Measurements from ENCODE around the gene PIGR. TPM values are rescaled to one million over a fixed set of nuclear protein-coding genes. Genes with fewer than 3 reads are reported as not detected.

Gene PIGR
- total and polyA plus RNA-seq, 7 donors: 0.06 to 0.64 (median 0.48) TPM

GRCh38 chr1:206895325-206895724, 50.9 kb downstream of the PIGR start:
- DNase-seq (no peak), ATAC-seq (no peak)
- TF ChIP-seq CTCF (IDR thresholded peaks at IDR 0.05): no peak
- H3K36me3 ChIP-seq (ENCODE audit: insufficient read depth in 1 of 2, low read depth in 1 of 2): no peaks in the 10 kb centered on the region
- intact Hi-C loops (cut with DNase I): no loop called here
- H3K4me3 ChIP-seq: no peak overlapping the region
- H3K4me1 ChIP-seq: peaks cover 19% of the 10 kb centered on the region
- H3K27ac ChIP-seq: no peak overlapping the region
- no peaks in the 10 kb centered on the region for H3K9me3 ChIP-seq
- 67 to 75% (median 71%) methylated on average over 3 of the region's 3 CpGs for WGBS, 3 donors
- H3K27me3 ChIP-seq (ENCODE audit: insufficient read depth in 3 of 3, low read length in 2 of 3): peaks cover 0 to 4% (median 0%) of the 10 kb centered on the region in 3 donors

- TF ChIP-seq CTCF (IDR thresholded peaks at IDR 0.05): no peak
Observed at GRCh38 chr1:206893380-206893779, 52.9 kb downstream of the PIGR start.

GRCh38 chr1:206892351-206892984, 53.8 kb downstream of the PIGR start:
- peaks cover 19% of the 10 kb centered on the region for H3K4me1 ChIP-seq
- H3K9me3 ChIP-seq: no peaks in the 10 kb centered on the region
- H3K36me3 ChIP-seq (ENCODE audit: insufficient read depth in 1 of 2, low read depth in 1 of 2): no peaks in the 10 kb centered on the region
- peaks cover 0 to 2% (median 0%) of the 10 kb centered on the region in 3 donors for H3K27me3 ChIP-seq (ENCODE audit: insufficient read depth in 3 of 3, low read length in 2 of 3)
- TF ChIP-seq CTCF (IDR thresholded peaks at IDR 0.05): no peak
- no peak overlapping the region for H3K4me3 ChIP-seq
- WGBS, 3 donors: 65 to 73% (median 69%) methylated on average over 3 of the region's 3 CpGs
- intact Hi-C loops (cut with DNase I): no loop called here
- H3K27ac ChIP-seq: no peak overlapping the region
- ATAC-seq: peak; percentile 40 to 90 (median 60)
- DNase-seq: no peak

More at GRCh38 chr1:206893380-206893779, 52.9 kb downstream of the PIGR start:
- Histone ChIP-seq H3K36me3 (ENCODE audit: insufficient read depth in 1 of 2, low read depth in 1 of 2) (no peaks in the 10 kb centered on the region), H3K4me1 (peaks cover 19% of the 10 kb centered on the region), H3K27ac (no peak overlapping the region), H3K4me3 (no peak overlapping the region), H3K27me3 (ENCODE audit: insufficient read depth in 3 of 3, low read length in 2 of 3) (peaks cover 0 to 4% (median 0%) of the 10 kb centered on the region in 3 donors), H3K9me3 (no peaks in the 10 kb centered on the region)
- WGBS, 3 donors: 72 to 81% (median 78%) methylated on average over 2 of the region's 2 CpGs
- ATAC-seq (no peak), DNase-seq (no peak)
- intact Hi-C loops (cut with DNase I): no loop called here

- H3K4me3 ChIP-seq: no peak overlapping the region
- no peaks in the 10 kb centered on the region for H3K36me3 ChIP-seq (ENCODE audit: insufficient read depth in 1 of 2, low read depth in 1 of 2)
- intact Hi-C loops (cut with DNase I): no loop called here
- WGBS, 3 donors: 67 to 75% (median 74%) methylated on average over 1 of the region's 1 CpG
- no peaks in the 10 kb centered on the region for H3K27me3 ChIP-seq (ENCODE audit: insufficient read depth in 3 of 3, low read length in 2 of 3)
- no peaks in the 10 kb centered on the region for H3K9me3 ChIP-seq
- no peak overlapping the region for H3K27ac ChIP-seq
- no peak for TF ChIP-seq CTCF (IDR thresholded peaks at IDR 0.05)
- ATAC-seq (peak in 1 of 4 donors; percentile 5), DNase-seq (no peak)
- H3K4me1 ChIP-seq: peaks cover 19% of the 10 kb centered on the region
Observed at GRCh38 chr1:206891412-206891811, 54.9 kb downstream of the PIGR start.
